Neuronal stem cell (in vitro differentiated cells): Measurements from ENCODE around the gene THAP11.

Experiments used
- DNase-seq: peaks from one replicate; pipeline ENCODE4 v3.0.0-alpha.2; 2013; ENCODE audit warnings: low spot score
- H2AFZ ChIP-seq: one replicate; pipeline ENCODE4 v1.6.1; 2013; ENCODE audit warnings: mild to moderate bottlenecking, low read length, inconsistent platforms
- H2AK5ac ChIP-seq: 2 replicates; pipeline ENCODE4 v1.6.1; 2013; ENCODE audit warnings: low read depth, mild to moderate bottlenecking, inconsistent platforms, low read length, moderate library complexity, mixed read lengths
- H2BK120ac ChIP-seq: 2 replicates; pipeline ENCODE4 v1.6.1; 2013; ENCODE audit warnings: low read depth, mild to moderate bottlenecking, inconsistent platforms, low read length, moderate library complexity, mixed read lengths
- H2BK12ac ChIP-seq: one replicate; pipeline ENCODE4 v1.6.1; 2013; ENCODE audit warnings: low read length, inconsistent platforms
- H2BK15ac ChIP-seq: 2 replicates; pipeline ENCODE4 v1.6.1; 2013; ENCODE audit warnings: mild to moderate bottlenecking, low read length, inconsistent platforms, mixed read lengths
- H2BK5ac ChIP-seq: one replicate; pipeline ENCODE4 v1.6.1; 2013; ENCODE audit warnings: inconsistent platforms, mild to moderate bottlenecking, low read length, moderate library complexity
- H3K14ac ChIP-seq: one replicate; pipeline ENCODE4 v1.6.1; 2013; ENCODE audit warnings: low read length, inconsistent platforms
- H3K18ac ChIP-seq: 2 replicates; pipeline ENCODE4 v1.6.1; 2013; ENCODE audit warnings: low read length, inconsistent platforms
- H3K23ac ChIP-seq: 2 replicates; pipeline ENCODE4 v1.6.1; 2013; ENCODE audit warnings: low read depth, mild to moderate bottlenecking, mixed read lengths, low read length, inconsistent platforms; ENCODE audit not compliant: poor library complexity
- H3K27ac ChIP-seq: replicated peaks from 3 replicates; pipeline ENCODE4 v1.5.1; 2013; ENCODE audit warnings: low read length, inconsistent platforms
- H3K27me3 ChIP-seq, 3 experiments: 2 replicates each; pipeline ENCODE4 v1.6.1; 2013; ENCODE audit warnings: low read length in 3 of 3, mild to moderate bottlenecking in 2 of 3, inconsistent platforms in 1 of 3, low read depth in 1 of 3, mixed read lengths in 1 of 3, moderate library complexity in 1 of 3; ENCODE audit not compliant: control insufficient read depth in 3 of 3, insufficient read depth in 3 of 3
- H3K36me3 ChIP-seq, 2 donors: replicated peaks in 1 of 2; 2 replicates each; pipeline ENCODE4 v1.6.1; 2013; ENCODE audit warnings: low read length in 2 of 2; ENCODE audit not compliant: control insufficient read depth in 2 of 2, insufficient read depth in 2 of 2
- H3K4ac ChIP-seq: 2 replicates; pipeline ENCODE4 v1.6.1; 2013; ENCODE audit warnings: inconsistent platforms, mild to moderate bottlenecking, low read length, moderate library complexity
- H3K4me1 ChIP-seq, 2 donors: 1 replicate in 1 of 2; 2 replicates in 1 of 2; pipeline ENCODE4 v1.6.1; 2013; ENCODE audit warnings: low read length in 2 of 2, low read depth in 1 of 2; ENCODE audit not compliant: control insufficient read depth in 2 of 2, insufficient read depth in 1 of 2
- H3K4me2 ChIP-seq: one replicate; pipeline ENCODE4 v1.6.1; 2013; ENCODE audit warnings: mild to moderate bottlenecking, low read length, inconsistent platforms; ENCODE audit not compliant: insufficient read depth, poor library complexity, severe bottlenecking
- H3K4me3 ChIP-seq, 2 donors: 2 replicates each; pipeline ENCODE4 v1.5.1; 2013; ENCODE audit warnings: low read length in 2 of 2, mild to moderate bottlenecking in 2 of 2, inconsistent platforms in 1 of 2, moderate library complexity in 1 of 2
- H3K79me1 ChIP-seq: one replicate; pipeline ENCODE4 v1.6.1; 2013; ENCODE audit warnings: low read depth, mild to moderate bottlenecking, inconsistent platforms, low read length, moderate library complexity
- H3K9ac ChIP-seq: one replicate; pipeline ENCODE4 v1.6.1; 2013; ENCODE audit warnings: mild to moderate bottlenecking, low read depth, low read length, inconsistent platforms; ENCODE audit not compliant: poor library complexity
- H3K9me3 ChIP-seq, 2 donors: replicated peaks in 1 of 2; 2 replicates each; pipeline versions ENCODE3 to v1.6.1; 2013; ENCODE audit warnings: low read length in 2 of 2, mild to moderate bottlenecking in 2 of 2, inconsistent platforms in 1 of 2, low read depth in 1 of 2, mixed read lengths in 1 of 2, moderate library complexity in 1 of 2; ENCODE audit not compliant: control insufficient read depth in 2 of 2, insufficient read depth in 1 of 2
- H4K8ac ChIP-seq: one replicate; pipeline ENCODE4 v1.6.1; 2013; ENCODE audit warnings: low read depth, mild to moderate bottlenecking, inconsistent platforms, low read length, moderate library complexity
- H4K91ac ChIP-seq: one replicate; pipeline ENCODE4 v1.6.1; 2013; ENCODE audit warnings: low read length, low read depth, mild to moderate bottlenecking, inconsistent platforms; ENCODE audit not compliant: poor library complexity
- WGBS, 2 donors: extraction: QIAGEN DNeasy Blood & Tissue Kit; methylation state at CpG; one replicate each; pipeline ENCODE4 v1.1.7; 2013; ENCODE audit warnings: missing lambda C conversion rate in 2 of 2, mixed read lengths in 1 of 2; ENCODE audit not compliant: insufficient read length in 2 of 2, insufficient replicate concordance in 1 of 2; ENCODE audit errors: extremely low coverage in 2 of 2; 5-methylcytosine and 5-hydroxymethylcytosine counted together

THAP11 gene

DNA sequence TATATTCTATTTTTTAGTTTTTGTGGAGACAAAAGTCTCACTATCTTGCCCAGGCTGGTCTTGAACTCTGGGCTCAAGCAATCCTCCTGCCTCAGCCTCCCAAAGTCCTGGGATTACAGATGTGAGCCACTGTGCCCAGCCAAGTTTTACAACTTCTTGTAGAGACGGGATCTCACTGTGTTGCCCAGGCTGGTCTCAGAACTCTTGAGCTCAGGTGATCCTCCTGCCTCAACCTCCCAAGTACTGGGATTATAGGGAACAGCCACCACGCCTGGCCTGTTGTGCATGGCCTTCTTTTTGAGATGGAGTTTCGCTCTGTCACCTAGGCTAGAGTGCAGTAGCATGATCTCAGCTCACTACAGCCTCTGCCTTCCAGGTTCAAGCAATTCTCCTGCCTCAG, 11.6 kb downstream of the THAP11 start:
- WGBS, 2 donors = no CpG with 5 or more reads among the region's 3 CpGs
- Histone ChIP-seq H3K23ac (no peak overlapping the region), H3K4ac (no peak overlapping the region), H2BK12ac (no peak overlapping the region), H3K79me1 (peaks cover 13% of the 10 kb centered on the region), H2AFZ (no peak overlapping the region), H3K14ac (no peak overlapping the region), H3K27me3 (no peaks in the 10 kb centered on the region), H3K4me2 (no peak overlapping the region), H3K4me3 (no peak overlapping the region), H3K9me3 (no peaks in the 10 kb centered on the region), H3K4me1 (peaks cover 0 to 3% of the 10 kb centered on the region in 2 donors), H4K91ac (no peak overlapping the region), H3K18ac (no peak overlapping the region), H2AK5ac (no peak overlapping the region), H2BK15ac (no peak overlapping the region), H2BK5ac (no peak overlapping the region), H3K9ac (no peak overlapping the region), H3K27ac (no peak overlapping the region), H3K36me3 (peaks cover 2 to 74% of the 10 kb centered on the region in 2 donors), H2BK120ac (no peak overlapping the region), H4K8ac (no peak overlapping the region)
- DNase-seq = no peak

DNA sequence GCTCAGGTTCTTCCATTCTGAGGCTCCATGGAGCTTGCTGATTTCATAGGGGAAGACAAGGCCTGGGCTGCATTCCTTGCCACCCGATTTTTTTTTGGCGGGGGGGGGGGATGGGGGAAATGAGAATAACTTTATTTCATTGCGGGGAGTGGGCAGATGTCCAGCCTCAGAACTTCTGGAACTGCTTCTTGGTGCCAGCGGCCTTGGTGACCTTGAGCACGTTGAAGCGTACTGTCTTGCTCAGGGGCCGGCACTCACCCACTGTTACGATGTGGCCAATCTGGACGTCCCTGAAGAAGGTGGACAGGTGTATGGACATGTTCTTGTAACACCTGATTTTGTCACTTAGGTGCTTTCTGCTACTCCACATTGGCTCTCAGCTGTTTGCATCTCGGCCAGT, 13.7 kb downstream of the THAP11 start:
- Histone ChIP-seq H3K4ac (no peak overlapping the region), H3K4me1 (peaks cover 0 to 3% of the 10 kb centered on the region in 2 donors), H3K27me3 (no peaks in the 10 kb centered on the region), H3K23ac (no peak overlapping the region), H2BK12ac (no peak overlapping the region), H4K91ac (no peak overlapping the region), H3K4me3 (no peak overlapping the region), H3K4me2 (no peak overlapping the region), H3K18ac (no peak overlapping the region), H2BK120ac (no peak overlapping the region), H2AFZ (no peak overlapping the region), H3K9ac (no peak overlapping the region), H3K9me3 (no peaks in the 10 kb centered on the region), H4K8ac (no peak overlapping the region), H2AK5ac (no peak overlapping the region), H3K79me1 (peaks cover 16% of the 10 kb centered on the region), H2BK5ac (no peak overlapping the region), H3K14ac (no peak overlapping the region), H3K27ac (no peak overlapping the region), H3K36me3 (peaks cover 5 to 76% of the 10 kb centered on the region in 2 donors), H2BK15ac (no peak overlapping the region)
- WGBS, 2 donors = no CpG with 5 or more reads among the region's 10 CpGs
- no peak for DNase-seq

DNA sequence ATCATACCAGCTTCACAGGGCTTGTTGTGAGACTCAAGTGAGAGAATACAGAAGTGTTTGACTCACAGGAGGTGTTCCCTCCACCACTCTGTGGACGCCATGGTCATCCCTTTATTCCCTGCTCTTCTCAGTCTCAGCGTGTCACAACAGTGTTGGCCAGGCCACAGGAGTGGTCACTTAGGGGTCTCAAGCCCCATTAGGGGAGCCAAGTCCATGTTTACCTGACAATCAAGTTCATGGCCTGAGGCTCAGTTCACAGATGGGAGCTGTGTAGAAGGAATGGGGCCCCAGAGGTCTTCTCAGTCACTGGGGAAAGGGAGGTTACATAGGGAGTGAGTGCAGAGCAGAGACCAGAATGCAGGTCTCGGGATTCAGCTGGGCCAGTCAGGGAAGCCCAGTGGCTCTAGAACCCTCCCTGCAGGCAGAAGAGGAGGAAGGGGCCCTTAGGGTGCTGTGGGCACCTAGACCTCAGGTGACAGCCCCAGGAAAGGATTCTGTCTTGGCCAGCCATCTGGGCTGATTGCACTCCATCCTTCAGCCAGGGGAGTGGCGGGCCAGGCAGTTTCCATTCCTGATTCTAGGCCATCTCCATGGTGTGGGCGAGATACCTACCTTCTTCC, 14.9 kb downstream of the THAP11 start:
- Histone ChIP-seq H4K8ac (no peak overlapping the region), H3K14ac (no peak overlapping the region), H2BK12ac (no peak overlapping the region), H2AK5ac (no peak overlapping the region), H3K27ac (no peak overlapping the region), H3K4ac (no peak overlapping the region), H3K23ac (no peak overlapping the region), H3K9ac (no peak overlapping the region), H3K4me1 (peaks cover 0 to 3% of the 10 kb centered on the region in 2 donors), H2BK15ac (no peak overlapping the region), H3K9me3 (no peaks in the 10 kb centered on the region), H2BK120ac (no peak overlapping the region), H2AFZ (no peak overlapping the region), H3K18ac (no peak overlapping the region), H3K27me3 (no peaks in the 10 kb centered on the region), H2BK5ac (no peak overlapping the region), H3K79me1 (peaks cover 23% of the 10 kb centered on the region), H3K36me3 (peaks cover 8 to 82% of the 10 kb centered on the region in 2 donors), H3K4me3 (no peak overlapping the region), H3K4me2 (no peak overlapping the region), H4K91ac (no peak overlapping the region)
- no peak for DNase-seq
- WGBS, 2 donors = no CpG with 5 or more reads among the region's 5 CpGs

DNA sequence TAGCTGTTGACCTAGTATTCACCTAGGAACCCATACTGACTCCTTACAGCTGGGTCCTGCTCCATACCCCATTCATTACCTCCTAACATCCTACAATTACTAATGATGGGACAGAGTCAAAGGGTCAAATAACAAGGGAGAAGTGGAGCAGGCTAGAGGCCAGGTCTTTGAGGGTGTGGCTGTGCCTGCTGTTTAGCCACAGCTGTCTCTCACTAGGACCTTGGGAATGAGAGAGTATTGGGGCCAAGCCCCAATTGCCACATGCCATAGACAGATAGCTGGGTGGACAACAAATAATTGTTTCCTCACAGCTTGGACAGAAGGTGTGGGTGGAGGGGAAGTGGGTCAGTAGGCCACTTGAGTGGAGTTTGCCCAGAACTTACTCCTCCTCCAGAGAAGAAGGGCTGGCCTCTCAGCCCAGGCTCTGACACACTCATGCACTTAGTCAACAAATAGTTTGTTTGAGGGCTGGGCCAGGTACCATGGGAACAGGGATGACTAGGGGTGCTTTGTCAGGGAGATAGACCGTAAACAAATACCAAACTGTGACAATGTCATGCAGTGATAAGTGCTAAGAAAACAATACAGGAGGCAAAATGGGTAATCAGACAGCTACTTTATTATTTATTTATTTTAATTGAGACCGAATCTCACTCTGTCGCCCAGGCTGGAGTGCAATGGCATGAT, 15.6 kb downstream of the THAP11 start:
- peaks cover 0 to 3% of the 10 kb centered on the region in 2 donors for H3K4me1 ChIP-seq

More for the DNA sequence above, 15.6 kb downstream of the THAP11 start:
- peaks cover 24% of the 10 kb centered on the region for H3K79me1 ChIP-seq
- no peak overlapping the region for H3K23ac ChIP-seq
- no peak overlapping the region for H3K27ac ChIP-seq
- WGBS, 2 donors = no CpG with 5 or more reads among the region's 3 CpGs
- H3K4ac ChIP-seq = no peak overlapping the region
- no peaks in the 10 kb centered on the region for H3K9me3 ChIP-seq
- H2BK15ac ChIP-seq = no peak overlapping the region
- no peak overlapping the region for H2BK120ac ChIP-seq
- H4K8ac ChIP-seq = no peak overlapping the region
- H3K18ac ChIP-seq = no peak overlapping the region
- no peaks in the 10 kb centered on the region for H3K27me3 ChIP-seq
- peaks cover 9 to 85% of the 10 kb centered on the region in 2 donors for H3K36me3 ChIP-seq
- H4K91ac ChIP-seq = no peak overlapping the region
- no peak for DNase-seq
- H3K9ac ChIP-seq = no peak overlapping the region
- H2AFZ ChIP-seq = no peak overlapping the region
- H3K4me3 ChIP-seq = no peak overlapping the region
- H3K14ac ChIP-seq = no peak overlapping the region
- no peak overlapping the region for H3K4me2 ChIP-seq
- no peak overlapping the region for H2BK5ac ChIP-seq
- no peak overlapping the region for H2BK12ac ChIP-seq
- no peak overlapping the region for H2AK5ac ChIP-seq
